Measurements from ENCODE around the gene DPP10. TPM values are rescaled to one million over a fixed set of nuclear protein-coding genes. Genes with fewer than 3 reads are reported as not detected.

The DPP10 gene
- total and polyA plus RNA-seq, 10 donors = 0.02 TPM; not detected in 9

DNA sequence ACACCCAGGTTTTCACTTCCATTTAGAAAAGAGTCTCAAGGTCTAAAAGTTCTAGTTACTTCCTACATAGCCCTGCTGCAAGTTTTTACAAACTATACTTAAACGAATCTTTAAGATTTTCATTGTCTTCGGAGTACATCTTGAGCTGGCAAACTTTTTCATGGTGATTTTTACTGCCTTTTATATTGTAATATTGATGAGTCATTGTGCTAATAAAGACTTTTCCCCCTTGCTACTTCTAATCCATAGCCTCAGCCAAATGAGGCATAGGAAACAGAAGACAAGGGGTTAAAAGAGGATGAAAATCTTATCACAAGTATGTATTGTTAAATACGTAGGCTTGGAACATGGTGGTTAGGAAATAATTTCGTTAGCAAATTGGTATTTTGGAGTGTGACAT lies 4.1 kb downstream of the DPP10 start:
- 64 to 87% (median 66%) methylated on average over 4 of the region's 4 CpGs for WGBS, 5 donors
- no peak for DNase-seq
- no peaks in the 10 kb centered on the region for H3K27me3 ChIP-seq (replicated peaks in 1 of 7)
- no peaks in the 10 kb centered on the region for H3K9me3 ChIP-seq
- intact Hi-C loops (cut with DNase I; ENCODE audit: low total_unique reads) = no loop called here
- H3K4me1 ChIP-seq = no peaks in the 10 kb centered on the region
- no peaks in the 10 kb centered on the region for H3K36me3 ChIP-seq
- TF ChIP-seq CTCF (IDR thresholded peaks at IDR 0.05 in 8 of 11, conservative IDR thresholded peaks at IDR 0.05 in 3 of 11) (no peak), POLR2AphosphoS5 (IDR thresholded peaks at IDR 0.05) (no peak), POLR2A (IDR thresholded peaks at IDR 0.05) (no peak)
- no peak overlapping the region for H3K4me3 ChIP-seq
- H3K27ac ChIP-seq = no peak overlapping the region

DNA sequence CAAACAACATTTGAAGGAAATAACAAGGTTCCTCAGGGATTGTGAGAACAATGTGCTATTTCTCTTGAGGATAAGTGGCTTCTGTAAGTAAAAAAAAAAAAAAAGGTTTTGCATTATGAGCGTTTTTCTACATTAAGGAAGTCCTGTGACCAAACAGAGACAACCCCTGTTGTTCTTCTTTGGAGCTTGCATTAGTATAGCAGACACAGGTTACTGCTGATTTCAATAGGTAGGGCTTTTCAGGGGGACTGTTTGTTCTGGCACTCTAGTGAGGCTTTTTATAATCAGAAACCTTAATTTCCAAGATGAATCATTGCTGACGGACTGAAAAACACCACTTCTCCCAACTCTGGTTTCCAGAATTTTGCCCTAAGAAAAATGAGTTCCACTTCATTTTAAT lies 8.2 kb downstream of the DPP10 start:
- Histone ChIP-seq H3K27me3 (replicated peaks in 1 of 7) (no peaks in the 10 kb centered on the region), H3K9me3 (peaks cover 0 to 7% (median 0%) of the 10 kb centered on the region in 8 donors), H3K4me3 (no peak overlapping the region), H3K36me3 (no peaks in the 10 kb centered on the region), H3K27ac (no peak overlapping the region), H3K4me1 (no peaks in the 10 kb centered on the region)
- TF ChIP-seq CTCF (IDR thresholded peaks at IDR 0.05 in 8 of 11, conservative IDR thresholded peaks at IDR 0.05 in 3 of 11) = no peak
- no peak for TF ChIP-seq POLR2AphosphoS5 (IDR thresholded peaks at IDR 0.05)
- TF ChIP-seq POLR2A (IDR thresholded peaks at IDR 0.05) = no peak
- WGBS, 5 donors = 36 to 45% (median 38%) methylated on average over 2 of the region's 2 CpGs
- no peak for DNase-seq
- intact Hi-C loops (cut with DNase I; ENCODE audit: low total_unique reads) = no loop called here

DNA sequence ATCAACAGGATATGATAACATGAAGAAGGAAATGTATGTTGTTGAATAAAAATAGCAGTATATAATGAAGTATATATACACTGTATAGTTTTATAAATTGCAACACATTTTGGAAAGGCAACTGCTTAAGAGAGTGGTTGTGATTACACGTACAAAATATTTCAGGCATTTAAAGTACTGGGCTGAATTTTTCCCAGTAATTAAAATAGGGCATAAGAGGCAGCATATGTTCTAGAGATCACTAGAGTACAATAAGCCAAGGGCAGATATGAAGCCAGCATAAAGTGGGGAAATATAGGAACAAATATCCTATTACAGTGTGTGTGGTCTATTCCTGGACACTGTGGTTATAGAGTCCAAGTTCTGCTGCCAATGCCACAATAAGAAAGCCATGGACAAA lies 14.1 kb downstream of the DPP10 start:
- H3K27ac ChIP-seq = no peak overlapping the region
- peaks cover 0 to 7% (median 0%) of the 10 kb centered on the region in 8 donors for H3K9me3 ChIP-seq
- no peaks in the 10 kb centered on the region for H3K4me1 ChIP-seq
- no peak for DNase-seq
- no peaks in the 10 kb centered on the region for H3K27me3 ChIP-seq (replicated peaks in 1 of 7)
- no peak for TF ChIP-seq POLR2A (IDR thresholded peaks at IDR 0.05)
- no peak for TF ChIP-seq POLR2AphosphoS5 (IDR thresholded peaks at IDR 0.05)
- TF ChIP-seq CTCF (IDR thresholded peaks at IDR 0.05 in 8 of 11, conservative IDR thresholded peaks at IDR 0.05 in 3 of 11) = no peak
- H3K4me3 ChIP-seq = no peak overlapping the region
- H3K36me3 ChIP-seq = no peaks in the 10 kb centered on the region
- intact Hi-C loops (cut with DNase I; ENCODE audit: low total_unique reads) = no loop called here
- WGBS, 5 donors = 72 to 85% (median 79%) methylated on average over 1 of the region's 1 CpG

DNA sequence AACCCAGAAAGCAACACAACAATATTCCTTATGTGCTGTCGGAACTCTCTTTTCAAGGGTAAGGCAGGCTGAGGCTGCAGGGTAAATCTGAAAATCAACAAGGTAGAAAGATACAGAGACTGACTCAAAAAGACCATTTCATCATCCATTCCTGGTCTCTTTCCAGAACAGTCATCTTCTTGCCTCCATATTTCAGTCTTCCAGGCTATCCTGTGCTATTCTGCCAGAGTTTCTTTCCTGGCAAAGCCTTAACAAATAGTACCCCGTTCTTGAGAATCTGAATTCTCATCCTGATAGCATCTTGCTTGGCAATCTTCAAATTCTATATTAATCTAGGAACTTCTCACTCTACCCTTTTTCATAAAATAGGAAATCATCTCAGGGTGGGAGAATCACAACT lies 15.5 kb downstream of the DPP10 start:
- intact Hi-C loops (cut with DNase I; ENCODE audit: low total_unique reads) = no loop called here
- WGBS, 5 donors = 71 to 93% (median 90%) methylated on average over 2 of the region's 2 CpGs
- TF ChIP-seq POLR2A (IDR thresholded peaks at IDR 0.05) (no peak), POLR2AphosphoS5 (IDR thresholded peaks at IDR 0.05) (no peak), CTCF (IDR thresholded peaks at IDR 0.05 in 8 of 11, conservative IDR thresholded peaks at IDR 0.05 in 3 of 11) (no peak)
- Histone ChIP-seq H3K36me3 (no peaks in the 10 kb centered on the region), H3K9me3 (peaks cover 0 to 7% (median 0%) of the 10 kb centered on the region in 8 donors), H3K4me1 (no peaks in the 10 kb centered on the region), H3K4me3 (no peak overlapping the region), H3K27ac (no peak overlapping the region), H3K27me3 (replicated peaks in 1 of 7) (no peaks in the 10 kb centered on the region)
- DNase-seq = no peak
